ENCODE measurements around the gene HMGN5. TPM values are rescaled to one million over a fixed set of nuclear protein-coding genes. Genes with fewer than 3 reads are reported as not detected.

HMGN5 gene
- total RNA-seq, 2 donors from 2014 or later: 5.5 to 7.3 TPM

DNA sequence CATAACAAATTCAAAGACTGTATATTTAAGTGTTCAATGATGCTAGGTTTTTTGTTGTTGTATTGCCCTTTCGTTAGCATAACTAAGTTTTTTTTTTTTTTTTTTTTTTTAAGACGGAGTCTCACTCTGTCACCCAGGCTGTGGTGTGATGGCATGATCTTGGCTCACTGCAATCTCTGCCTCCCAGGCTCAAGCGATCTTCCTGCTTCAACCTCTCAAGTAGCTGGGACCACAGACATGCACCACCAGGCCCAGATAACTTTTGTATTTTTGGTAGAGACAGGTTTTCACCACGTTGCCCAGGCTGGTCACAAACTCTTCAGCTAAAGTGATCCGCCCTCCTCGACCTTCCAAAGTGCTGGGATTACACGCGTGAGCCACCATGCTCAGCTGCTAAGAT, 7.2 kb upstream of the HMGN5 start:
- TF ChIP-seq, protein P1, sequence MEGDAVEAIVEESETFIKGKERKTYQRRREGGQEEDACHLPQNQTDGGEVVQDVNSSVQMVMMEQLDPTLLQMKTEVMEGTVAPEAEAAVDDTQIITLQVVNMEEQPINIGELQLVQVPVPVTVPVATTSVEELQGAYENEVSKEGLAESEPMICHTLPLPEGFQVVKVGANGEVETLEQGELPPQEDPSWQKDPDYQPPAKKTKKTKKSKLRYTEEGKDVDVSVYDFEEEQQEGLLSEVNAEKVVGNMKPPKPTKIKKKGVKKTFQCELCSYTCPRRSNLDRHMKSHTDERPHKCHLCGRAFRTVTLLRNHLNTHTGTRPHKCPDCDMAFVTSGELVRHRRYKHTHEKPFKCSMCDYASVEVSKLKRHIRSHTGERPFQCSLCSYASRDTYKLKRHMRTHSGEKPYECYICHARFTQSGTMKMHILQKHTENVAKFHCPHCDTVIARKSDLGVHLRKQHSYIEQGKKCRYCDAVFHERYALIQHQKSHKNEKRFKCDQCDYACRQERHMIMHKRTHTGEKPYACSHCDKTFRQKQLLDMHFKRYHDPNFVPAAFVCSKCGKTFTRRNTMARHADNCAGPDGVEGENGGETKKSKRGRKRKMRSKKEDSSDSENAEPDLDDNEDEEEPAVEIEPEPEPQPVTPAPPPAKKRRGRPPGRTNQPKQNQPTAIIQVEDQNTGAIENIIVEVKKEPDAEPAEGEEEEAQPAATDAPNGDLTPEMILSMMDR (IDR thresholded peaks at IDR 0.05): no peak
- DNase-seq (ENCODE audit: low spot score) (no peak), ATAC-seq (ENCODE audit: insufficient number of reproducible peaks, low FRiP score, low read depth) (no peak)
- Histone ChIP-seq H3K9me3 (no peaks in the 10 kb centered on the region), H3K4me1 (ENCODE audit: control insufficient read depth in 1 of 2, low read depth in 2 of 2) (peaks cover 0 to 3% of the 10 kb centered on the region in 2 donors), H3K27ac (no peak overlapping the region), H3K4me3 (no peak overlapping the region), H3K36me3 (no peaks in the 10 kb centered on the region), H3K27me3 (replicated peaks; ENCODE audit: insufficient read depth) (no peaks in the 10 kb centered on the region)

- H3K4me3 ChIP-seq: no peak overlapping the region
- no peaks in the 10 kb centered on the region for H3K27me3 ChIP-seq (replicated peaks; ENCODE audit: insufficient read depth)
- no peaks in the 10 kb centered on the region for H3K36me3 ChIP-seq
- H3K4me1 ChIP-seq (ENCODE audit: control insufficient read depth in 1 of 2, low read depth in 2 of 2): peaks cover 0 to 3% of the 10 kb centered on the region in 2 donors
- TF ChIP-seq, protein P1 (IDR thresholded peaks at IDR 0.05): no peak
- H3K27ac ChIP-seq: no peak overlapping the region
- DNase-seq (ENCODE audit: low spot score) (no peak), ATAC-seq (ENCODE audit: insufficient number of reproducible peaks, low FRiP score, low read depth) (no peak)
- H3K9me3 ChIP-seq: no peaks in the 10 kb centered on the region
Observed at GRCh38 chrX:81206476-81206875, 4.8 kb upstream of the HMGN5 start.

- peaks cover 0 to 3% of the 10 kb centered on the region in 2 donors for H3K4me1 ChIP-seq (ENCODE audit: control insufficient read depth in 1 of 2, low read depth in 2 of 2)
- H3K36me3 ChIP-seq: no peaks in the 10 kb centered on the region
- H3K9me3 ChIP-seq: no peaks in the 10 kb centered on the region
- no peak overlapping the region for H3K27ac ChIP-seq
- H3K27me3 ChIP-seq (replicated peaks; ENCODE audit: insufficient read depth): no peaks in the 10 kb centered on the region
- no peak for ATAC-seq (ENCODE audit: insufficient number of reproducible peaks, low FRiP score, low read depth)
- DNase-seq (ENCODE audit: low spot score): no peak
- TF ChIP-seq, protein P1 (IDR thresholded peaks at IDR 0.05): no peak
- no peak overlapping the region for H3K4me3 ChIP-seq
Observed at GRCh38 chrX:81205551-81205950, 3.8 kb upstream of the HMGN5 start.

- TF ChIP-seq, protein P1 (IDR thresholded peaks at IDR 0.05): no peak
- Histone ChIP-seq H3K27ac (peak overlapping the region; percentile 77 to 81), H3K4me3 (peak overlapping the region; percentile 77), H3K27me3 (replicated peaks; ENCODE audit: insufficient read depth) (no peaks in the 10 kb centered on the region), H3K4me1 (ENCODE audit: control insufficient read depth in 1 of 2, low read depth in 2 of 2) (peaks cover 0 to 3% of the 10 kb centered on the region in 2 donors), H3K9me3 (no peaks in the 10 kb centered on the region), H3K36me3 (no peaks in the 10 kb centered on the region)
- no peak for DNase-seq (ENCODE audit: low spot score)
- ATAC-seq (ENCODE audit: insufficient number of reproducible peaks, low FRiP score, low read depth): no peak
Observed at GRCh38 chrX:81202943-81203342, 1.2 kb upstream of the HMGN5 start.

GRCh38 chrX:81202456-81202819, 725 bp upstream of the HMGN5 start:
- DNase-seq (ENCODE audit: low spot score) (no peak), ATAC-seq (ENCODE audit: insufficient number of reproducible peaks, low FRiP score, low read depth) (no peak)
- Histone ChIP-seq H3K36me3 (no peaks in the 10 kb centered on the region), H3K4me1 (ENCODE audit: control insufficient read depth in 1 of 2, low read depth in 2 of 2) (peaks cover 0 to 3% of the 10 kb centered on the region in 2 donors), H3K27me3 (replicated peaks; ENCODE audit: insufficient read depth) (no peaks in the 10 kb centered on the region), H3K27ac (peak overlapping the region; percentile 77 to 81), H3K4me3 (peak overlapping the region; percentile 77), H3K9me3 (no peaks in the 10 kb centered on the region)
- TF ChIP-seq, protein P1 (IDR thresholded peaks at IDR 0.05): no peak

Data from thoracic aorta (tissue), 2 donors.